SH-SY5Y (cell line): Measurements from ENCODE around the gene MAFB.
A peak's percentile ranks its signal among the peaks of the same experiment; 100 is the strongest.

Experiments
- GATA2 ChIP-seq: IDR thresholded peaks from 2 replicates; pipeline ENCODE4 v1.6.1; 2011; ENCODE audit warnings: mild to moderate bottlenecking, low read depth, low read length
- GATA3 ChIP-seq: IDR thresholded peaks from 2 replicates; pipeline ENCODE4 v1.6.1; 2011; ENCODE audit warnings: low read depth, mild to moderate bottlenecking, low read length, moderate library complexity

DNA sequence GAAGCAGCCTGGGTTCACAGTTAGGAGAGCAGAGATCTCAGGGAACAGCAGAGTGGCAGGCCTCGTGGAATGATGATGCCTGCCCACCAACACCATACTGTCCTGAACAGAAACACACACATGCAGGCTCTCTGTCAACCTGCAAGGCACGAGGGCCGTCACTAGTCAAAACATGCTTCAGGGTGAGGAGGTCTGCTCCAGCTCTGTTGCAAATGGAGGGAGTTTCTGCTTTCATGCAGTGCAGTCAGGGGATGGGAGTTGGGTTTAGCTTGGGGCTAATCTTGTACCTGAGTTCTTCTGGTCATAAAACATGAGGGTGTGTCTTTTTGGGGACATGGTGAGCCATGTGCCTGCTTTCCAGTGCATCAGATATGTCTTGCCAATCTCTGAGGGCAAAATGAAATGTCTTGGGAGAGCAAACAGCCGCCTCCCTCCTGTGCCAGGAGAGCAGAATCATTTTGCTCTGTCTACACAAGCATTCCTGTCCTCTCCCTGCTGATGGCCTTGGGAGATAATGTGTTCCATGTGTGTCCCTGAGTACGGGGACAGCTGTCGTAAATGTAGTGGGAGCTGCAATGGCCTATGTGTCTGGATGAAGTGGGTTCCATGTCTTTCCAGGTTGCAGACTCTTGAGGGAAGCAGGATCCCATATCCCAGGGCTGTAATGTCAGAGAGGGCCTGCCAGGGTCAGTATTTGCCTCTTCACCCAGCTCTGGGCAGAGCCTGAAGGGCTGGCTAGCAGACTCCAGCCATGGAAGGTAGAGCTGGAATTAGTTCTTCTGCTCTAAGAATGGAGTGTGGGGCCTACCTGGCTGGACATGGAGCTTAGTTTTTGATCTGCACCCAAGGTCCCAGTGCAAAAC lies 40.6 kb downstream of the MAFB start:
- TF ChIP-seq GATA3 = no peak; the same call in 1 of the 2 replicates
- peak; percentile 75 for TF ChIP-seq GATA2
